NCI-H345 treated with DMSO at 0.1 percent for 48 hours (cell line): ENCODE results near the gene HMGXB3.
"Not testable (repeated sequence)": the region's sequence is repeated elsewhere in the genome, so short reads cannot be mapped to it uniquely, and the experiment has no call there.

Source experiments
- DNase-seq: peaks from one replicate; lab custom pipeline; 2025; ENCODE audit not compliant: unreplicated experiment; lab: John Stamatoyannopoulos, UW

Gene HMGXB3

GRCh38 chr5:150050172-150050811, 49.8 kb downstream of the HMGXB3 start:
- not testable (repeated sequence) for DNase-seq

GRCh38 chr5:150051657-150052195, 51.2 kb downstream of the HMGXB3 start:
- no peak for DNase-seq

GRCh38 chr5:150052226-150052955, 51.9 kb downstream of the HMGXB3 start:
- DNase-seq = no peak

GRCh38 chr5:150052956-150053712, 52.6 kb downstream of the HMGXB3 start:
- DNase-seq = no peak

GRCh38 chr5:150053713-150054392, 53.3 kb downstream of the HMGXB3 start:
- no peak for DNase-seq

GRCh38 chr5:150054569-150054968, 54.0 kb downstream of the HMGXB3 start:
- no peak for DNase-seq

GRCh38 chr5:150055326-150056074, 55.0 kb downstream of the HMGXB3 start:
- DNase-seq = no peak

GRCh38 chr5:150056075-150056443, 55.5 kb downstream of the HMGXB3 start:
- DNase-seq = no peak

- no peak for DNase-seq
Measured at GRCh38 chr5:150057052-150057451, 56.5 kb downstream of the HMGXB3 start.

GRCh38 chr5:150057511-150057910, 57.0 kb downstream of the HMGXB3 start:
- DNase-seq = no peak

GRCh38 chr5:150057996-150058395, 57.5 kb downstream of the HMGXB3 start:
- DNase-seq = no peak

- no peak for DNase-seq
Measured at GRCh38 chr5:150058480-150059126, 58.1 kb downstream of the HMGXB3 start.

GRCh38 chr5:150059623-150060022, 59.1 kb downstream of the HMGXB3 start:
- no peak for DNase-seq

GRCh38 chr5:150060471-150060870, 59.9 kb downstream of the HMGXB3 start:
- no peak for DNase-seq

GRCh38 chr5:150061538-150061995, 61.0 kb downstream of the HMGXB3 start:
- no peak for DNase-seq

GRCh38 chr5:150062216-150062922, 61.8 kb downstream of the HMGXB3 start:
- DNase-seq = no peak

GRCh38 chr5:150063638-150064037, 63.1 kb downstream of the HMGXB3 start:
- DNase-seq = no peak

- DNase-seq = no peak
Measured at GRCh38 chr5:150064681-150065220, 64.2 kb downstream of the HMGXB3 start.

GRCh38 chr5:150065346-150065745, 64.8 kb downstream of the HMGXB3 start:
- DNase-seq = no peak
